ENCODE measurements around the gene C11orf21.

- TF ChIP-seq POLR2AphosphoS5 (IDR thresholded peaks at IDR 0.05): no peak
- no peak for TF ChIP-seq CTCF (IDR thresholded peaks at IDR 0.05)
- TF ChIP-seq POLR2A (IDR thresholded peaks at IDR 0.05): no peak
Measured at GRCh38 chr11:2302306-2302895, 683 bp upstream of the C11orf21 start.
